Kidney epithelial cell (primary cell): Measurements from ENCODE around the gene FAP. TPM values are rescaled to one million over a fixed set of nuclear protein-coding genes. Genes with fewer than 3 reads are reported as not detected.

Source experiments
- DNase-seq: peaks from one replicate; pipeline ENCODE4 v3.0.0-alpha.2; 2010; ENCODE audit warnings: low read depth
- H3K27me3 ChIP-seq: 2 replicates; pipeline ENCODE4 v1.6.0; 2011; ENCODE audit warnings: low read length; ENCODE audit not compliant: control insufficient read depth, insufficient read depth
- H3K36me3 ChIP-seq: 2 replicates; pipeline ENCODE4 v1.5.1; 2011; ENCODE audit warnings: low read length; ENCODE audit not compliant: control insufficient read depth, insufficient read depth
- H3K4me3 ChIP-seq: 2 replicates; pipeline ENCODE4 v1.5.1; 2011; ENCODE audit warnings: low read depth, mild to moderate bottlenecking, control low read depth, low read length
- CTCF ChIP-seq: IDR thresholded peaks from 2 replicates; pipeline ENCODE4 v1.5.1; 2011; ENCODE audit warnings: mild to moderate bottlenecking, moderate library complexity, low read length, control low read depth, inconsistent platforms; ENCODE audit not compliant: insufficient read depth, poor library complexity, severe bottlenecking
- total RNA-seq: library from RNA; depleted of rRNA; stranded (reverse); fragments of >200 nt; gene quantifications from 2 replicates; pipeline ENCODE4 v1.2.3, GENCODE V29; 2015

The FAP gene
- total RNA-seq, 1 donor from 2014 or later = 2.8 TPM

GRCh38 chr2:162234620-162235462, 8.4 kb downstream of the FAP start:
- Histone ChIP-seq H3K4me3 (no peak overlapping the region), H3K36me3 (no peaks in the 10 kb centered on the region), H3K27me3 (no peaks in the 10 kb centered on the region)
- DNase-seq = no peak
- no peak for TF ChIP-seq CTCF

- no peak for DNase-seq
- no peak for TF ChIP-seq CTCF
- Histone ChIP-seq H3K36me3 (no peaks in the 10 kb centered on the region), H3K4me3 (no peak overlapping the region), H3K27me3 (no peaks in the 10 kb centered on the region)
These were observed 10.0 kb downstream of the FAP start for GRCh38 chr2:162233197-162233596.

GRCh38 chr2:162232671-162233070, 10.6 kb downstream of the FAP start:
- Histone ChIP-seq H3K27me3 (no peaks in the 10 kb centered on the region), H3K36me3 (no peaks in the 10 kb centered on the region), H3K4me3 (no peak overlapping the region)
- no peak for DNase-seq
- no peak for TF ChIP-seq CTCF

- Histone ChIP-seq H3K4me3 (no peak overlapping the region), H3K36me3 (no peaks in the 10 kb centered on the region), H3K27me3 (no peaks in the 10 kb centered on the region)
- DNase-seq = no peak
- no peak for TF ChIP-seq CTCF
These were observed 11.2 kb downstream of the FAP start for GRCh38 chr2:162232027-162232426.

- no peaks in the 10 kb centered on the region for H3K27me3 ChIP-seq
- no peak for DNase-seq
- no peak for TF ChIP-seq CTCF
- no peak overlapping the region for H3K4me3 ChIP-seq
- H3K36me3 ChIP-seq = no peaks in the 10 kb centered on the region
These were observed 12.5 kb downstream of the FAP start for GRCh38 chr2:162230761-162231160.

GRCh38 chr2:162226836-162227235, 16.4 kb downstream of the FAP start:
- no peak overlapping the region for H3K4me3 ChIP-seq
- H3K36me3 ChIP-seq = no peaks in the 10 kb centered on the region
- DNase-seq = no peak
- no peak for TF ChIP-seq CTCF
- no peaks in the 10 kb centered on the region for H3K27me3 ChIP-seq
